CD4-positive, CD25-positive, alpha-beta regulatory T cell (primary cell): ENCODE data around the gene PPP1R3G. TPM values are rescaled to one million over a fixed set of nuclear protein-coding genes. Genes with fewer than 3 reads are reported as not detected.

Experiments used
- ATAC-seq, 2 donors: fragments of 150-1000 bp; cut with Tn5 transposase; one replicate each; pipeline ENCODE4 v1.10.0; 2021; ENCODE audit warnings: low read depth in 2 of 2, moderate number of reproducible peaks in 2 of 2, moderate library complexity in 1 of 2
- DNase-seq, 3 donors: peaks; one replicate each; pipeline versions ENCODE4 v3.0.0 to v3.0.0-alpha.2; 2012 to 2022; ENCODE audit warnings: mixed read lengths in 1 of 3
- H3K27ac ChIP-seq: one replicate; pipeline ENCODE4 v1.7.0; 2013; ENCODE audit warnings: mild to moderate bottlenecking, low read length; ENCODE audit not compliant: insufficient read depth, poor library complexity, severe bottlenecking
- H3K27me3 ChIP-seq: one replicate; pipeline ENCODE4 v1.7.0; 2013; ENCODE audit warnings: low read length; ENCODE audit not compliant: control insufficient read depth, insufficient read depth
- H3K36me3 ChIP-seq: one replicate; pipeline ENCODE4 v1.7.0; 2013; ENCODE audit warnings: mild to moderate bottlenecking, low read length, moderate library complexity; ENCODE audit not compliant: control insufficient read depth, insufficient read depth
- H3K4me1 ChIP-seq: 2 replicates; pipeline ENCODE4 v1.7.0; 2013; ENCODE audit warnings: mild to moderate bottlenecking, low read length; ENCODE audit not compliant: insufficient read depth, control insufficient read depth, poor library complexity, severe bottlenecking
- H3K4me3 ChIP-seq: one replicate; pipeline ENCODE4 v1.7.0; 2013; ENCODE audit warnings: low read depth, mild to moderate bottlenecking, low read length, moderate library complexity
- H3K9me3 ChIP-seq, 2 experiments: 1 replicate in 1 of 2; 2 replicates in 1 of 2; pipeline ENCODE4 v1.7.0; 2013; ENCODE audit warnings: low read length in 2 of 2, mild to moderate bottlenecking in 1 of 2, moderate library complexity in 1 of 2; ENCODE audit not compliant: control insufficient read depth in 2 of 2
- H3K27ac Mint-ChIP-seq, 3 donors: one replicate each; pipeline ENCODE4 v1.8.0; 2020 to 2022; ENCODE audit warnings: mild to moderate bottlenecking in 3 of 3, mixed read lengths in 3 of 3, moderate library complexity in 2 of 3
- H3K27me3 Mint-ChIP-seq: one replicate; pipeline ENCODE4 v1.8.0; 2022; ENCODE audit warnings: mild to moderate bottlenecking, mixed read lengths
- H3K36me3 Mint-ChIP-seq: one replicate; pipeline ENCODE4 v1.8.0; 2020; ENCODE audit warnings: mixed read lengths
- H3K4me1 Mint-ChIP-seq, 4 donors: one replicate each; pipeline ENCODE4 v1.8.0; 2020 to 2022; ENCODE audit warnings: mixed read lengths in 4 of 4, mild to moderate bottlenecking in 1 of 4
- H3K4me3 Mint-ChIP-seq, 4 donors: one replicate each; pipeline ENCODE4 v1.8.0; 2020 to 2022; ENCODE audit warnings: mild to moderate bottlenecking in 4 of 4, mixed read lengths in 4 of 4, moderate library complexity in 3 of 4
- H3K9me3 Mint-ChIP-seq, 7 donors: one replicate each; pipeline ENCODE4 v1.8.0; 2020 to 2022; ENCODE audit warnings: mixed read lengths in 7 of 7, mild to moderate bottlenecking in 3 of 7, moderate library complexity in 2 of 7
- polyA plus RNA-seq, 4 donors: library from polyadenylated mRNA; unstranded; fragments of 300-500 nt; fragmentation: Illumina TruSeq; gene quantifications; one replicate each; pipeline ENCODE4 v1.2.3, GENCODE V29; 2021
- total RNA-seq: library from RNA; stranded (reverse); gene quantifications from one replicate; pipeline ENCODE4 v1.2.3, GENCODE V29; 2022

PPP1R3G gene
- total RNA-seq, result 0.10 TPM
- polyA plus RNA-seq, result not detected

DNA sequence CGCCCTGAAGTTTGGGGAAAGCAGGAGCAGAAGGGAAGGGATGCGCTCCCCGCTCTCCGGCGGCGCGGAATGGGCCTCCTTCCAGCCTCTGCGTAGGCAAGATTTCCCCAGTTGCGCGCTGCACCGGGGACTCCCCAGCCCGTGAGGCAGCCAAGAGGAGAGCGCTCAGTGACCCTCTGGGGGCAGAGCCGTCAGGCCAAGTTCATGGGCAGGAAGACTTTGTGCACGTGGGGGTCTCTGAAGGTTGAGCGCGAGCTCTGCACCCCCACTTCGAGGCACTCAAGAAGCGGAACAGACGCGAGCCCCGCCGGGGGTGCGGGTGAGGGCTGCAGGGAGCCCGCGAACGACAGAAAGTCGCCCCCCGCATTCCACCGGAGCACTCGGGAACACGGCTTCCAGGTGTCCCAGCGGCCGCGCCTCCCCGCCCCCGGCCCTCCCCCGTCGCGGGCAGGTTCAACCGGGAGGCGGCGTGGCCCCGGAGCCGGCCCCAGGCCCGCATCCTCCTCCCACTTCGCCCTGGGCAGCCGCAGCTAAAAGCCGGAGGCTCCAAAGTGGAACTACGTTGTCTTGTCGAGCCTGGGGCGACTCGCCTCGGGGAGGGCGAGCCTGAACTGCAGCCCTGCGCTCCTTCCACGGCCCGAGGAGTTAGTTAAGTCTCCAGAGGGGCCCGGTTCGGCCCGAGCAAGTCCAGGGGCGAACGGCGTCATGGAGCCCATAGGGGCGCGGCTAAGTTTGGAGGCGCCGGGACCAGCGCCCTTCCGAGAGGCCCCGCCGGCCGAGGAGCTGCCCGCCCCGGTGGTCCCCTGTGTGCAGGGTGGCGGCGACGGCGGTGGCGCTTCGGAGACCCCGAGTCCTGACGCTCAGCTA, at the start of gene PPP1R3G:
TSS of gene PPP1R3G (plus strand) at position 561 of the 867 bp plus-strand sequence. CDS start at position 706, 145 bp downstream.
- Histone ChIP-seq H3K9me3 (no peaks in the 10 kb centered on the region), H3K27me3 (peaks cover 11% of the 10 kb centered on the region), H3K4me3 (no peak within 1 kb of the TSS), H3K4me1 (peaks cover 4% of the 10 kb centered on the region), H3K36me3 (no peaks in the 10 kb centered on the region), H3K27ac (no peak within 1 kb of the TSS)
- peak in 1 of 2 donors; percentile 25 for ATAC-seq
- Mint-ChIP-seq H3K9me3 (peaks cover 0 to 6% (median 0%) of the 10 kb centered on the region in 7 donors), H3K4me3 (peak within 1 kb of the TSS in 2 of 4 donors; percentile 46 to 61), H3K4me1 (peaks cover 0 to 12% (median 0%) of the 10 kb centered on the region in 4 donors), H3K27me3 (peaks cover 53% of the 10 kb centered on the region), H3K36me3 (no peaks in the 10 kb centered on the region), H3K27ac (no peak within 1 kb of the TSS)
- peak in 1 of 3 donors; percentile 16 for DNase-seq

DNA sequence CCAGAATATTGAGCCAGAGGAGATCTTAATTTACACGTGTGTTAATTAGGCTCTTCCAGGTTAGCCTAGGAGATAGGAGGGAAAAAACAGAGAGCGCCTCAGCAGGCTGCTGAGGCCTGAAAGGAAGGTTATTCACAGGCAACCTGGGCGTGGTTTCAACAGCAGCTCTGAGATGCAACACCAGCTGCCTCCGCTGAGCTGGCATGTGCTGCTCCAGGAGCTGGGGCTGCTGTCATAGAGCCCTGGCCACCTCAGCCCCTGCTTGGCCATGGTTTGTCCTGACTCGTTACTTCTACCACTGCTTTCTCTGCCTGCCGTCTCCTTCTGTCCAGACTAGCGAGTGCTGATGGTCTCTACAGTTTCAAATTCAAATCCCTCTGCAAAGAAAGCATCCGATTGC, 48.9 kb upstream of the PPP1R3G start:
- ATAC-seq, result no peak

DNA sequence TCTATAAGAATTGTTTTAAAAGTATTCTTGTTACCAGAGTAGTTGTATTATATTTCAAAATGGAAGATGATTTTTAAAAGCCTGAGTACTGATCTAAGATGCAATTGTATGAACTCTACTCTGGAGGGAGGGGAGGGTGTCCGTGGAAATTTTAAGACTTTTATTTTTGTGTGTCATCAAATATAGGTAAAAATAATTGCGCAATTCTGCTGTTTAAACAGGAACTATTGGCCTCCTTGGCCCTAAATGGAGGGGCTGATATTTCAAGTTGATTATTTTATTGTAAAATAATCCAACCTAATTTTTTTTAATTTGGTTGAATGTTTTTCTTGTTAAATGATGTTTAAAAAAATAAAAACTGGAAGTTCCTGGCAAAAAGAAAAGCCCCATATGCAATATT, 43.2 kb upstream of the PPP1R3G start:
- H3K27ac ChIP-seq, result no peak overlapping the region
- Mint-ChIP-seq H3K36me3 (peaks cover 19% of the 10 kb centered on the region), H3K27ac (no peak overlapping the region), H3K4me1 (no peaks in the 10 kb centered on the region), H3K27me3 (no peaks in the 10 kb centered on the region), H3K4me3 (no peak overlapping the region), H3K9me3 (peaks cover 0 to 3% (median 0%) of the 10 kb centered on the region in 7 donors)
- H3K4me1 ChIP-seq, result no peaks in the 10 kb centered on the region
- DNase-seq (no peak), ATAC-seq (no peak)
- H3K27me3 ChIP-seq, result no peaks in the 10 kb centered on the region
- no peaks in the 10 kb centered on the region for H3K36me3 ChIP-seq
- no peaks in the 10 kb centered on the region for H3K9me3 ChIP-seq
- no peak overlapping the region for H3K4me3 ChIP-seq

More for the DNA sequence above, 48.9 kb upstream of the PPP1R3G start:
- Histone ChIP-seq H3K36me3 (no peaks in the 10 kb centered on the region), H3K27ac (no peak overlapping the region), H3K4me3 (no peak overlapping the region), H3K27me3 (no peaks in the 10 kb centered on the region), H3K4me1 (no peaks in the 10 kb centered on the region), H3K9me3 (no peaks in the 10 kb centered on the region)
- Mint-ChIP-seq H3K9me3 (no peaks in the 10 kb centered on the region), H3K4me3 (no peak overlapping the region), H3K27ac (no peak overlapping the region), H3K27me3 (peaks cover 5% of the 10 kb centered on the region), H3K36me3 (peaks cover 3% of the 10 kb centered on the region), H3K4me1 (peaks cover 0 to 3% (median 0%) of the 10 kb centered on the region in 4 donors)
- DNase-seq, result no peak

DNA sequence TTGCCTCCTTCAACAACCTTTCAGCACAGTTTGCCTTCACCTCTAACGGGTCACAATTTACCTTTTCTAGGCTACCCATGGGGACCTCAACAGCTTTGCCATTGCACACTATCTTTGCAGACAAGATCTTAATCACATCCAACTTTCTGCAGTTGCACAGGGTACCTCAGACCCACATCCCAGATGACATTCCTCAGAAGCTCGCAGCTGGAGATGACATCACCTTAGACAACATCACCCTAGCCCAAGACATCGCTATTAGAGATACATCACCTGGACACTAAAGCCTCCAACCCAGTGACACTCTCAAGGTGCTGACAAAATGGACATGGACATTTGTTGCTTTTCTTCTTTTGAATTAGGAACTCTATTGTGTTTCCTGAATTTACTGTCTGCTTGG, 42.7 kb upstream of the PPP1R3G start:
- Mint-ChIP-seq H3K27ac (no peak overlapping the region), H3K4me3 (no peak overlapping the region), H3K4me1 (no peaks in the 10 kb centered on the region), H3K36me3 (peaks cover 22% of the 10 kb centered on the region), H3K27me3 (peaks cover 2% of the 10 kb centered on the region), H3K9me3 (peaks cover 0 to 3% (median 0%) of the 10 kb centered on the region in 7 donors)
- no peak overlapping the region for H3K27ac ChIP-seq
- DNase-seq (no peak), ATAC-seq (no peak)
- H3K4me3 ChIP-seq, result no peak overlapping the region
- H3K9me3 ChIP-seq, result no peaks in the 10 kb centered on the region
- no peaks in the 10 kb centered on the region for H3K27me3 ChIP-seq
- no peaks in the 10 kb centered on the region for H3K36me3 ChIP-seq
- H3K4me1 ChIP-seq, result no peaks in the 10 kb centered on the region

DNA sequence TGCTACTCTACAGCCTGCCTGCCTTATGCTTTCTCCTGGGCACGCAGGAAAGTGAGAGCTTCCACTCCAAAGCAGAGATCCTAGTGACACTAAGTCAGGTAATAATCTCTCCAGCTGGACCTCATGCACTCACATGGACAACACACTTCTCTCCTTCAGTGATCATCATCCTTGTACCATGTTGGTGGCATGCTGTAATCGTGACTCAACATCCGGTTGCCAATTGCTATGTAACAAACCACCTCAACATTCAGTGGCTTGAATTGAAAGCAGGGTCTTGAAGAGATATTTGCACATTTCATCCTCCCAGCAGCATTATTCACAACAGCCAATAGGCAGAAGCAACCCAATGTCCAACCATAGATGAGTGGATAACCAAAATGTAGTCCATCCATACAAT, 40.3 kb upstream of the PPP1R3G start:
- Histone ChIP-seq H3K4me1 (no peaks in the 10 kb centered on the region), H3K9me3 (peaks cover 0 to under 1% of the 10 kb centered on the region in 2 experiments), H3K27me3 (no peaks in the 10 kb centered on the region), H3K27ac (no peak overlapping the region), H3K4me3 (no peak overlapping the region), H3K36me3 (no peaks in the 10 kb centered on the region)
- no peak overlapping the region for H3K27ac Mint-ChIP-seq
- no peaks in the 10 kb centered on the region for H3K4me1 Mint-ChIP-seq
- peaks cover 0 to 7% (median 4%) of the 10 kb centered on the region in 7 donors for H3K9me3 Mint-ChIP-seq
- H3K4me3 Mint-ChIP-seq, result no peak overlapping the region
- ATAC-seq (no peak), DNase-seq (no peak)
- H3K27me3 Mint-ChIP-seq, result peaks cover 10% of the 10 kb centered on the region
- peaks cover 22% of the 10 kb centered on the region for H3K36me3 Mint-ChIP-seq

DNA sequence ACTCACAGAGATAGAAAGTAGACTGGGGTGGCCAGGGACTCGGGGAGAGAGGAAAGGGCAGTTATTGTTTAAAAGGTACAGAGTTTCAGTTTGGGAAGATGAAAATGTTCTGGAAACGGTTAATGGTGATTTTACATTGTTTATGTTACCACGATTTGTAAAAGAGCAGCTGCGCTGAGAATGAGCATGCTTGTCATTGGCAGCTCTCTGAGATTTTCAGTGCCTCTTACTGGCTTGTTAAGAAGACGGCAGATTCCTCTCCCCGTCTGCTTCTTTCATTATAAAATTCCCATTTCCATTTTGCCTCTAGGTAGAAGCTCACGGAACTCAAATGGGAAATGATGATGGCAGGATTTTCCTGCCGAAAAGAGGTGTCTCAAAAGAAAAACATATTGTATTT, 39.7 kb upstream of the PPP1R3G start:
- peaks cover 22% of the 10 kb centered on the region for H3K36me3 Mint-ChIP-seq
- Histone ChIP-seq H3K36me3 (no peaks in the 10 kb centered on the region), H3K27me3 (no peaks in the 10 kb centered on the region), H3K27ac (no peak overlapping the region), H3K9me3 (peaks cover 3 to 6% of the 10 kb centered on the region in 2 experiments), H3K4me3 (no peak overlapping the region), H3K4me1 (no peaks in the 10 kb centered on the region)
- H3K4me3 Mint-ChIP-seq, result no peak overlapping the region
- H3K4me1 Mint-ChIP-seq, result no peaks in the 10 kb centered on the region
- H3K27ac Mint-ChIP-seq, result no peak overlapping the region
- peaks cover 0 to 7% (median 4%) of the 10 kb centered on the region in 7 donors for H3K9me3 Mint-ChIP-seq
- peaks cover 10% of the 10 kb centered on the region for H3K27me3 Mint-ChIP-seq
- ATAC-seq, result no peak
- DNase-seq, result no peak

DNA sequence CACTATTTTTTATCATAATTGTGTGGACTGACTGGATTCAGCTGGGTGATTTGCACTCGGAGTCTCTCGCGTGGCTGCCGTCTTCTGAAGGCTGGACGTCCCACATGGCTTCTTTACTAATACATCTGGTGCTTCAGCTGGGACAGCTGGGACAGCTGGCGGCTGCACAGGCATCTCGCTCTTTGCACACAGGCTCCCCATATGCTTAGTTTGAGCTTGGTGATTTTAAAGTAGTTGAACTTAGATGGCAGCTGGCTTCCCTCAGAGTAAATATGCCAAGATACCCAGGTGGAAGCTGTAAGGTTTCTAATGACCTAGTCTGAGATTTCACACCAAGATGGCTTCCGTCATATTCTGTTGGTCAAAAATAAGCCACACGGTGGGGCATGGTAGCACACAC, 38.7 kb upstream of the PPP1R3G start:
- no peak for ATAC-seq
- Mint-ChIP-seq H3K27me3 (peaks cover 14% of the 10 kb centered on the region), H3K27ac (no peak overlapping the region), H3K4me1 (no peaks in the 10 kb centered on the region), H3K9me3 (peaks cover 0 to 16% (median 9%) of the 10 kb centered on the region in 7 donors), H3K4me3 (no peak overlapping the region), H3K36me3 (peaks cover 22% of the 10 kb centered on the region)
- Histone ChIP-seq H3K4me1 (no peaks in the 10 kb centered on the region), H3K9me3 (peaks cover 13 to 16% of the 10 kb centered on the region in 2 experiments), H3K27me3 (no peaks in the 10 kb centered on the region), H3K27ac (no peak overlapping the region), H3K4me3 (no peak overlapping the region), H3K36me3 (no peaks in the 10 kb centered on the region)
- DNase-seq, result no peak
